HFF-Myc (cell line): Measurements from ENCODE around the gene GDE1.

Experiments
- DNase-seq: peaks from one replicate; pipeline ENCODE4 v3.0.0-alpha.2; 2011; ENCODE audit warnings: low read depth; ENCODE audit errors: extremely low read depth
- H3K4me3 ChIP-seq: replicated peaks from 2 replicates; pipeline ENCODE4 v1.5.1; 2011; ENCODE audit warnings: low read depth, mild to moderate bottlenecking, control low read depth, low read length
- CTCF ChIP-seq: IDR thresholded peaks from 2 replicates; pipeline ENCODE4 v1.5.1; 2012; ENCODE audit warnings: mild to moderate bottlenecking, low read depth, low read length, control low read depth; ENCODE audit errors: missing control alignments

The GDE1 gene

GRCh38 chr16:19505600-19506303 lies 16.1 kb downstream of the GDE1 start:
- no peak overlapping the region for H3K4me3 ChIP-seq
- TF ChIP-seq CTCF: no peak
- no peak for DNase-seq

- TF ChIP-seq CTCF: no peak
- H3K4me3 ChIP-seq: no peak overlapping the region
- DNase-seq: no peak
Observed at GRCh38 chr16:19503461-19504075, 18.3 kb downstream of the GDE1 start.

- peak; percentile 81 for TF ChIP-seq CTCF
- H3K4me3 ChIP-seq: no peak overlapping the region
- DNase-seq: peak; percentile 69
Observed at GRCh38 chr16:19502395-19503131, 19.3 kb downstream of the GDE1 start.

GRCh38 chr16:19499481-19499880 lies 22.4 kb downstream of the GDE1 start:
- DNase-seq: no peak
- no peak overlapping the region for H3K4me3 ChIP-seq
- no peak for TF ChIP-seq CTCF

- no peak overlapping the region for H3K4me3 ChIP-seq
Observed at GRCh38 chr16:19499006-19499405, 22.9 kb downstream of the GDE1 start.

GRCh38 chr16:19497176-19497575 lies 24.7 kb downstream of the GDE1 start:
- no peak for TF ChIP-seq CTCF
- no peak for DNase-seq
- no peak overlapping the region for H3K4me3 ChIP-seq

More at GRCh38 chr16:19499006-19499405, 22.9 kb downstream of the GDE1 start:
- TF ChIP-seq CTCF: no peak
- no peak for DNase-seq
